Prostate gland (tissue), 2 donors: ENCODE results near the gene ATXN1.

Experiments used
- CTCF ChIP-seq, 4 experiments: fragments of 200-600 bp in 2 of 4; fragments of 450-650 bp in 2 of 4; sonication (generic) in 2 of 4; IDR thresholded peaks; 1 replicate in 3 of 4; 2 replicates in 1 of 4; pipeline ENCODE4 v1.5.1; 2016 to 2019; ENCODE audit warnings: antibody characterized with exemption in 4 of 4, mild to moderate bottlenecking in 2 of 4, moderate library complexity in 2 of 4
- POLR2A ChIP-seq: fragments of 450-650 bp; IDR thresholded peaks from one replicate; pipeline ENCODE4 v1.6.1; 2016; ENCODE audit warnings: antibody characterized with exemption, mild to moderate bottlenecking
- POLR2AphosphoS5 ChIP-seq: sonication (generic); formaldehyde crosslinking; IDR thresholded peaks from one replicate; pipeline ENCODE4 v1.6.1; 2017; ENCODE audit warnings: antibody characterized with exemption

GRCh38 chr6:16523606-16524379 is 237.5 kb downstream of the ATXN1 start:
- no peak for TF ChIP-seq POLR2AphosphoS5
- no peak for TF ChIP-seq CTCF (IDR thresholded peaks at IDR 0.05)
- no peak for TF ChIP-seq POLR2A
